C4-2B (cell line): ENCODE results near the gene BRD4.

Source experiments
- ZFX ChIP-seq: fragments of 450-650 bp; IDR thresholded peaks from 2 replicates; pipeline ENCODE4 v1.6.1; 2017
- TF ChIP-seq, protein P1 (sequence below): fragments of 450-650 bp; conservative IDR thresholded peaks from 2 replicates; pipeline ENCODE4 v1.5.1; 2017; ENCODE audit warnings: mild to moderate bottlenecking

DNA sequence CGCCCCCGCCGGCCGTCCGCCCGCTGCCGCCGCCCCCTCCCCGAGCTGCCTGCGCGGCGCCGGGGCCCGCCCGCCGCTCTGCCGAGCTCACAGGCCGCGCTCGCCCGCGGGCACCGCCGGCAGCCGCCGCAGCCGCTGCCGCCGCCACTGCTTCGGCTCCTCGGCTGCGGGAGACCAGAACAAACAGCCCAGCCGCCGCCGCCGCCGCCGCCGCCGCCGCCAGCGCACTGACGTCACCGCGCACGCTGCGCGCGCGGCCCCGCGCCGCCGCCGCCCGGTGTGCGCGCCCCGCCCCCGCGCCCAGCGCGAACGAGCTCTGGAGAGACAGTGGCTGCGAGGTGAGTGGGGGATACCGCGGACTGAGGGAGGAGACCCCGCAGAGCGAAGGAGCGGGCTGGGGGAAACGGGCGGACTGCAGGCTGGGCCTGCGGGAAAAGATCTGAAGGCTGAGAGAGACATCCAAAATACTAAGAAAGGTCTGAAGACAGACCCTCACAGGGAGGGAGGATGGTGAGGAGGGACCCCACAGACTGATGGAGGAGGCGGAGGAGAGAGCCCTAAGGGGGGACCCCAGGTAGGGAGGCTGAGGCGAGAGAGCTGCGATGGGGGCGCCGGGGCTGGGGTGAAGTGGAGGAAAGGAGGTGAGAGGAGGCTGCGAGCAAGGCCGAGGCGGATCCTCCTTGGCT lies at the start of gene BRD4:
- TF ChIP-seq, protein P1, sequence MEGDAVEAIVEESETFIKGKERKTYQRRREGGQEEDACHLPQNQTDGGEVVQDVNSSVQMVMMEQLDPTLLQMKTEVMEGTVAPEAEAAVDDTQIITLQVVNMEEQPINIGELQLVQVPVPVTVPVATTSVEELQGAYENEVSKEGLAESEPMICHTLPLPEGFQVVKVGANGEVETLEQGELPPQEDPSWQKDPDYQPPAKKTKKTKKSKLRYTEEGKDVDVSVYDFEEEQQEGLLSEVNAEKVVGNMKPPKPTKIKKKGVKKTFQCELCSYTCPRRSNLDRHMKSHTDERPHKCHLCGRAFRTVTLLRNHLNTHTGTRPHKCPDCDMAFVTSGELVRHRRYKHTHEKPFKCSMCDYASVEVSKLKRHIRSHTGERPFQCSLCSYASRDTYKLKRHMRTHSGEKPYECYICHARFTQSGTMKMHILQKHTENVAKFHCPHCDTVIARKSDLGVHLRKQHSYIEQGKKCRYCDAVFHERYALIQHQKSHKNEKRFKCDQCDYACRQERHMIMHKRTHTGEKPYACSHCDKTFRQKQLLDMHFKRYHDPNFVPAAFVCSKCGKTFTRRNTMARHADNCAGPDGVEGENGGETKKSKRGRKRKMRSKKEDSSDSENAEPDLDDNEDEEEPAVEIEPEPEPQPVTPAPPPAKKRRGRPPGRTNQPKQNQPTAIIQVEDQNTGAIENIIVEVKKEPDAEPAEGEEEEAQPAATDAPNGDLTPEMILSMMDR: no peak
- TF ChIP-seq ZFX: peak; percentile 77; the same call in 1 of the 2 replicates
